PC-3 (cell line): ENCODE results near the gene OR5V1. TPM values are rescaled to one million over a fixed set of nuclear protein-coding genes. Genes with fewer than 3 reads are reported as not detected.

Experiments
- ATAC-seq: fragments of 200-7000 bp; cut with Tn5 transposase; 2 replicates; pipeline ENCODE4 v1.9.1; 2020; ENCODE audit warnings: mild to moderate bottlenecking, moderate library complexity
- BruUV-seq: library from RNA; stranded (reverse); fragments of 400-500 nt; replicated peaks from 2 replicates; lab custom pipeline; 2021; lab: Mats Ljungman, UMichigan
- CTCF ChIA-PET: fragments of 300-600 bp; sonication (Branson Sonifier 250); formaldehyde crosslinking; loops from one replicate; lab custom pipeline; 2022; ENCODE audit warnings: antibody characterized with exemption; lab: Charles Lee
- POLR2A ChIA-PET: fragments of 300-600 bp; sonication (Branson Sonifier 250); formaldehyde crosslinking; loops from one replicate; lab custom pipeline; 2022; ENCODE audit warnings: antibody characterized with exemption; ENCODE audit not compliant: unreplicated experiment; lab: Charles Lee
- DNase-seq: peaks from one replicate; pipeline ENCODE4 v3.0.0-alpha.2; 2015
- H2AFZ ChIP-seq: fragments of 300-600 bp; sonication (generic); 2 replicates; pipeline ENCODE4 v1.6.0; 2016; ENCODE audit warnings: antibody characterized with exemption, low read length
- H3F3A ChIP-seq: fragments of 300-600 bp; sonication (generic); one replicate; pipeline ENCODE4 v1.6.0; 2017; ENCODE audit warnings: antibody characterized with exemption, low read length, control low read depth, mild to moderate bottlenecking; ENCODE audit not compliant: unreplicated experiment
- H3K27ac ChIP-seq: fragments of 300-600 bp; sonication (generic); 2 replicates; pipeline ENCODE4 v1.5.1; 2016; ENCODE audit warnings: mild to moderate bottlenecking, low read length
- H3K27me3 ChIP-seq: fragments of 300-600 bp; sonication (generic); 2 replicates; pipeline ENCODE4 v1.6.1; 2016; ENCODE audit warnings: low read length, mixed read lengths
- H3K36me3 ChIP-seq: fragments of 300-600 bp; sonication (generic); 2 replicates; pipeline ENCODE4 v1.6.1; 2016; ENCODE audit warnings: low read depth, mixed run types, low read length, mixed read lengths
- H3K4me1 ChIP-seq: fragments of 300-600 bp; sonication (generic); 2 replicates; pipeline ENCODE4 v1.5.1; 2016; ENCODE audit warnings: low read length; ENCODE audit not compliant: insufficient read depth
- H3K4me2 ChIP-seq: fragments of 300-600 bp; sonication (generic); 2 replicates; pipeline ENCODE4 v1.6.0; 2016; ENCODE audit warnings: low read length
- H3K4me3 ChIP-seq: fragments of 300-600 bp; sonication (generic); 2 replicates; pipeline ENCODE4 v1.5.1; 2016; ENCODE audit warnings: mild to moderate bottlenecking, low read length, mixed read lengths
- H3K79me2 ChIP-seq: fragments of 300-600 bp; sonication (generic); 2 replicates; pipeline ENCODE4 v1.6.1; 2017; ENCODE audit warnings: low read length, mixed read lengths
- H3K9ac ChIP-seq: fragments of 300-600 bp; sonication (generic); 2 replicates; pipeline ENCODE4 v1.6.0; 2016; ENCODE audit warnings: mild to moderate bottlenecking, low read length
- H3K9me2 ChIP-seq: fragments of 300-600 bp; sonication (generic); replicated peaks from 2 replicates; pipeline ENCODE4 v1.6.1; 2016; ENCODE audit warnings: mixed run types, low read length, mixed read lengths
- H3K9me3 ChIP-seq: fragments of 300-600 bp; sonication (generic); 2 replicates; pipeline ENCODE4 v1.6.1; 2016; ENCODE audit warnings: low read length, mixed read lengths
- H4K20me1 ChIP-seq: fragments of 300-600 bp; sonication (generic); 2 replicates; pipeline ENCODE4 v1.6.1; 2016; ENCODE audit warnings: low read length, mixed read lengths
- CTCF ChIP-seq: fragments of 300-600 bp; sonication (generic); conservative IDR thresholded peaks from 2 replicates; pipeline ENCODE4 v1.5.1; 2017; ENCODE audit warnings: antibody characterized with exemption, low read depth, mild to moderate bottlenecking, low read length
- EZH2 ChIP-seq: fragments of 300-600 bp; sonication (generic); IDR thresholded peaks from one replicate; pipeline ENCODE4 v1.6.1; 2017; ENCODE audit warnings: antibody characterized with exemption, mild to moderate bottlenecking, low read length; ENCODE audit not compliant: unreplicated experiment
- EZH2phosphoT487 ChIP-seq: fragments of 300-600 bp; sonication (generic); IDR thresholded peaks from 2 replicates; pipeline ENCODE4 v1.6.1; 2018; ENCODE audit warnings: mild to moderate bottlenecking, antibody characterized with exemption, low read length, borderline replicate concordance
- intact Hi-C: fragments of 100-400 bp; cut with micrococcal nuclease; formaldehyde crosslinking; loops from 2 replicates; pipeline ENCODE4 v1.9.0; 2023
- total RNA-seq: library from RNA; depleted of rRNA; stranded (reverse); fragments of >200 nt; gene quantifications from 2 replicates; pipeline ENCODE4 v1.2.3, GENCODE V29; 2014

Gene OR5V1
- total RNA-seq, 1 experiment from 2014 or later, result not detected

GRCh38 chr6:29345380-29345779, 23.3 kb downstream of the OR5V1 start:
- Histone ChIP-seq H3K4me2 (no peak overlapping the region), H3K4me3 (no peak overlapping the region), H3K9ac (no peak overlapping the region), H2AFZ (no peak overlapping the region), H4K20me1 (no peaks in the 10 kb centered on the region), H3K27ac (no peak overlapping the region), H3K36me3 (no peaks in the 10 kb centered on the region), H3K4me1 (no peaks in the 10 kb centered on the region), H3K9me3 (no peaks in the 10 kb centered on the region), H3F3A (no peaks in the 10 kb centered on the region), H3K9me2 (no peaks in the 10 kb centered on the region), H3K27me3 (peaks cover 18% of the 10 kb centered on the region), H3K79me2 (no peaks in the 10 kb centered on the region)
- intact Hi-C loops, result no loop called here
- no TSS peak for BruUV-seq
- no peak for DNase-seq
- ChIA-PET POLR2A (no interaction called here), CTCF (no interaction called here)
- ATAC-seq, result no peak
- TF ChIP-seq EZH2phosphoT487 (no peak), CTCF (no peak), EZH2 (no peak)

GRCh38 chr6:29336269-29336668, 32.4 kb downstream of the OR5V1 start:
- Histone ChIP-seq H3K9me2 (no peaks in the 10 kb centered on the region), H3K36me3 (no peaks in the 10 kb centered on the region), H3K27me3 (peaks cover 11% of the 10 kb centered on the region), H2AFZ (no peak overlapping the region), H3K4me2 (no peak overlapping the region), H3F3A (no peaks in the 10 kb centered on the region), H4K20me1 (no peaks in the 10 kb centered on the region), H3K9ac (no peak overlapping the region), H3K79me2 (no peaks in the 10 kb centered on the region), H3K9me3 (no peaks in the 10 kb centered on the region), H3K4me1 (no peaks in the 10 kb centered on the region), H3K4me3 (no peak overlapping the region), H3K27ac (no peak overlapping the region)
- intact Hi-C loops, result no loop called here
- DNase-seq, result no peak
- BruUV-seq, result no TSS peak
- TF ChIP-seq EZH2phosphoT487 (no peak), CTCF (no peak), EZH2 (no peak)
- ATAC-seq, result no peak
- ChIA-PET CTCF (no interaction called here), POLR2A (no interaction called here)

- TF ChIP-seq EZH2 (no peak), CTCF (no peak), EZH2phosphoT487 (no peak)
- ChIA-PET CTCF (no interaction called here), POLR2A (no interaction called here)
- BruUV-seq, result no TSS peak
- no peaks in the 10 kb centered on the region for H3K4me1 ChIP-seq
- peaks cover 4% of the 10 kb centered on the region; the same call in 1 of the 2 replicates for H3K27me3 ChIP-seq
- H3K36me3 ChIP-seq, result no peaks in the 10 kb centered on the region
- no peaks in the 10 kb centered on the region for H3K9me2 ChIP-seq
- DNase-seq (no peak), ATAC-seq (no peak)
- no peaks in the 10 kb centered on the region for H3K79me2 ChIP-seq
- H4K20me1 ChIP-seq, result no peaks in the 10 kb centered on the region
- H3K4me2 ChIP-seq, result no peak overlapping the region
- H3F3A ChIP-seq, result no peaks in the 10 kb centered on the region
- no peak overlapping the region for H3K9ac ChIP-seq
- no peak overlapping the region for H3K27ac ChIP-seq
- no peak overlapping the region for H2AFZ ChIP-seq
- H3K4me3 ChIP-seq, result no peak overlapping the region
- H3K9me3 ChIP-seq, result no peaks in the 10 kb centered on the region
- intact Hi-C loops, result no loop called here
These were observed 36.0 kb downstream of the OR5V1 start for GRCh38 chr6:29332676-29333075.
